HG03103 (cell line): ENCODE data around the gene GP5.

Experiments used
- ATAC-seq: cut with Tn5 transposase; IDR thresholded peaks from one replicate; pipeline ENCODE4 v1.9.1; 2021; ENCODE audit warnings: low read depth; ENCODE audit not compliant: unreplicated experiment

The GP5 gene

GRCh38 chr3:194352667-194353246 is 46.3 kb downstream of the GP5 start:
- no peak for ATAC-seq

- no peak for ATAC-seq
Measured at GRCh38 chr3:194351952-194352536, 47.0 kb downstream of the GP5 start.

DNA sequence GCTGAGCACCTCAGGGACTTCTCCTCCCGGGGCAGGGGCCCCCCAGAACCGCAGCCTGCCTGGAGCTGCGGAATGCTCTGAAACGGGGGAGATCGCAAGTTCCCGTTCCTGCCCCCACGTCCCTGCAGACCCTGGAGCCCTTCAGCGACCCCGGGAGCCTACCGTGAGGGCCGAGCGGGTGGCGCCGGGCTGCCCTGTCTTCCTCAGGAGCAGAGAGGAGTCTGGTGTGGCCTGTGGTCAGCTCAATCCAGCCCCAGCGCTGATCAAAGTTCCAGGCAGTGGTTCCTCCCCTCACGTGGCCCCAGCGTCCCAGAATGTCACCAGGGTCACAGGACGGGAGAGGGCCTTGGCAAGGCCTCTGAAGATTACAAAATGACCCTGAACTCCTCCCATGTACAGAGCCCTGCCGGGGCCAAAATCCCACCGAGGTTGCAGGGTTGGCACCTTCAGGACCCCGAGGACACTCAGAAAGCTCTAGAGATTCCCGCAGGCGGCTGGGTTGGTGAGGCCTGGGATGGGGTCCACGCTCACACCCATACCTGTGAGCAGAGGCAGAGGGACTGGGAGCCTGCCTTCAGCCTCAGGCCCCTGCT is 47.9 kb downstream of the GP5 start, which contains the start of gene CPN2:
Gene CPN2 (minus strand): TSS at position 249 of the 593 bp plus-strand sequence. CDS start 8,626 bp downstream, outside the sequence.
- no peak for ATAC-seq

DNA sequence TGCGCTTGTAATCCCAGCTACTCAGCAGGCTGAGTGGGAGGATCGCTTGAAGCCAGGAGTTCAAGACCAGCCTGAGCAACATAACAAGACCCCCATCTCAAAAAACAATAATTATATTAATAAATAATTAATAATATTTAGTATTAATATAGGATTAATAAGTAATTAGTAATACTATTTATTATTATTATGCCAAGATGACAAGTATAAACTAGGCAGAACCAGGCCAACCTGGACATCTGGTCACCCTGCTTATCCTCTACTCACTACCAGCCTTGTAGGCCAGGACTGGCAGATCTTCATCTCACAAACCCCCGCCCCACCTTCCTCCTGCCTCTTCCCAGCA is 48.4 kb downstream of the GP5 start:
- ATAC-seq: no peak

- ATAC-seq: no peak
Measured at GRCh38 chr3:194348354-194348753, 50.7 kb downstream of the GP5 start.

GRCh38 chr3:194346621-194347020 is 52.4 kb downstream of the GP5 start:
- no peak for ATAC-seq

DNA sequence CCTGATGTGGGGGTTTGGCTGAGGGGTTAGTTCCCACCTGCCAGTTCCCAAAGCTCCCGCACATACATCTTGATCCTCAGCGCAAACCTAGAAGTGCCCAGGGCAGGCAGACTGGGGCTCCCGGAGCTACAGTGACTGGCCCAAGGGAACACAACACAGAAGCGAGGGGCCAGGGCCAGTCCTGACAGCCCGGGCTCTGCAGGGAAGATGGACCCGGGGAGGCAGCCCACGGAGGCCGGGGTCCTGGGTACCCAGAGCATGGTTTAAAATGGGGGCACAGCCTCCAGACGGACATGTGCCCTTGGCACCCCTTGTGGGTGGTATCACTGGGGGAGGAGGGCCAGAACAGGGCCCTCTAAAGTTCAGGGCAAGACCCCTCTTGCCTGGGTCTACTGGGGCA is 53.0 kb downstream of the GP5 start:
- no peak for ATAC-seq
